Astrocyte (in vitro differentiated cells and primary cell): ENCODE measurements around the gene RIMBP2. TPM values are rescaled to one million over a fixed set of nuclear protein-coding genes. Genes with fewer than 3 reads are reported as not detected.

Experiments used
- DNase-seq: peaks from one replicate; pipeline ENCODE4 v3.0.0-alpha.2; 2010; ENCODE audit warnings: low read depth
- FAIRE-seq: peaks from 2 replicates; lab custom pipeline; 2011; peaks lifted over from hg19 to GRCh38; lab: Jason Lieb, UNC
- H2AFZ ChIP-seq: 2 replicates; pipeline ENCODE4 v1.6.0; 2012; ENCODE audit warnings: low read depth, low read length, inconsistent platforms
- H3K27ac ChIP-seq: 2 replicates; pipeline ENCODE4 v1.5.1; 2011; ENCODE audit warnings: low read depth, low read length, inconsistent platforms
- H3K27me3 ChIP-seq: 2 replicates; pipeline ENCODE4 v1.6.0; 2011; ENCODE audit warnings: low read length, inconsistent platforms; ENCODE audit not compliant: insufficient read depth
- H3K36me3 ChIP-seq: 2 replicates; pipeline ENCODE4 v1.5.1; 2011; ENCODE audit warnings: low read length, inconsistent platforms; ENCODE audit not compliant: insufficient read depth
- H3K4me1 ChIP-seq: 2 replicates; pipeline ENCODE4 v1.5.1; 2011; ENCODE audit warnings: low read length, inconsistent platforms; ENCODE audit not compliant: insufficient read depth
- H3K4me2 ChIP-seq: 2 replicates; pipeline ENCODE4 v1.6.0; 2012; ENCODE audit warnings: low read length, inconsistent platforms
- H3K4me3 ChIP-seq: 2 replicates; pipeline ENCODE4 v1.5.1; 2011; ENCODE audit warnings: low read depth, mild to moderate bottlenecking, low read length, inconsistent platforms; ENCODE audit not compliant: insufficient read depth
- H3K79me2 ChIP-seq: 2 replicates; pipeline ENCODE4 v1.6.0; 2012; ENCODE audit warnings: mild to moderate bottlenecking, low read length, inconsistent platforms; ENCODE audit not compliant: insufficient read depth
- H3K9ac ChIP-seq: 2 replicates; pipeline ENCODE4 v1.6.0; 2012; ENCODE audit warnings: mild to moderate bottlenecking, low read length, inconsistent platforms
- H3K9me3 ChIP-seq: 2 replicates; pipeline ENCODE4 v1.5.1; 2012; ENCODE audit warnings: low read depth, mild to moderate bottlenecking, low read length, inconsistent platforms; ENCODE audit not compliant: insufficient read depth
- H4K20me1 ChIP-seq: 2 replicates; pipeline ENCODE4 v1.6.0; 2012; ENCODE audit warnings: low read length, inconsistent platforms; ENCODE audit not compliant: insufficient read depth
- H3K27ac Mint-ChIP-seq: one replicate; pipeline ENCODE4 v1.8.0; 2021; ENCODE audit warnings: mild to moderate bottlenecking, mixed read lengths; ENCODE audit not compliant: unreplicated experiment
- H3K27me3 Mint-ChIP-seq: one replicate; pipeline ENCODE4 v1.8.0; 2021; ENCODE audit warnings: low read depth, mixed read lengths; ENCODE audit not compliant: unreplicated experiment
- H3K36me3 Mint-ChIP-seq: one replicate; pipeline ENCODE4 v1.8.0; 2021; ENCODE audit warnings: low read depth, mixed read lengths; ENCODE audit not compliant: unreplicated experiment
- H3K4me1 Mint-ChIP-seq: one replicate; pipeline ENCODE4 v1.8.0; 2021; ENCODE audit warnings: low read depth, mixed read lengths; ENCODE audit not compliant: unreplicated experiment
- H3K4me3 Mint-ChIP-seq: one replicate; pipeline ENCODE4 v1.8.0; 2021; ENCODE audit warnings: mild to moderate bottlenecking, moderate library complexity, mixed read lengths; ENCODE audit not compliant: unreplicated experiment
- H3K9me3 Mint-ChIP-seq: one replicate; pipeline ENCODE4 v1.8.0; 2021; ENCODE audit warnings: mild to moderate bottlenecking, mixed read lengths; ENCODE audit not compliant: unreplicated experiment
- EZH2 ChIP-seq: IDR thresholded peaks from 2 replicates; pipeline ENCODE4 v1.6.1; 2012; ENCODE audit warnings: mild to moderate bottlenecking, low read length, inconsistent platforms; ENCODE audit not compliant: insufficient read depth
- total RNA-seq: library from RNA; stranded (reverse); gene quantifications from 2 replicates; pipeline ENCODE4 v1.2.1, GENCODE V29; 2021
- TF ChIP-seq, protein P1 (sequence below): IDR thresholded peaks from 2 replicates; pipeline ENCODE4 v1.5.1; 2011; ENCODE audit warnings: low read depth, mild to moderate bottlenecking, inconsistent platforms, low read length, moderate library complexity; ENCODE audit not compliant: insufficient read depth

RIMBP2 gene
- total RNA-seq, 1 donor from 2014 or later = 2.2 TPM

DNA sequence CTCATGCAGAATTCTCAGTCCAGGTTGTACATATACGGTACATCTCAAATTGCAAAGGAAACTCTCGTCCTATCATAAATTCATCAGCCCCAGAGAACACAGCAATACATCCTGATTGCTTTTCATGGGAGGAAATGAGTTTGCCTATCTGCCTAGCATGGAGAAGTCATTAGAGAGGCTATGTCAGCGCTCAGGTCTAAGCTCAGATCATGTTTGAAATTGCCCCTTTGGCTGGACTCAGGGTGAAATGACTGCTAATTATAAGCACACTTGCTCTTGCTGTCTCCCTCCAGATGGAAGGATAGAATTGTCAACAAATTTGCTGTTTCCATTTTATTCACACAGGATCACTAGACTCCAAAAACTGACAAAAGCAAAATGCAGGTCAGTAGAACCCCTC, 178.4 kb downstream of the RIMBP2 start:
- no peak for TF ChIP-seq EZH2
- TF ChIP-seq, protein P1, sequence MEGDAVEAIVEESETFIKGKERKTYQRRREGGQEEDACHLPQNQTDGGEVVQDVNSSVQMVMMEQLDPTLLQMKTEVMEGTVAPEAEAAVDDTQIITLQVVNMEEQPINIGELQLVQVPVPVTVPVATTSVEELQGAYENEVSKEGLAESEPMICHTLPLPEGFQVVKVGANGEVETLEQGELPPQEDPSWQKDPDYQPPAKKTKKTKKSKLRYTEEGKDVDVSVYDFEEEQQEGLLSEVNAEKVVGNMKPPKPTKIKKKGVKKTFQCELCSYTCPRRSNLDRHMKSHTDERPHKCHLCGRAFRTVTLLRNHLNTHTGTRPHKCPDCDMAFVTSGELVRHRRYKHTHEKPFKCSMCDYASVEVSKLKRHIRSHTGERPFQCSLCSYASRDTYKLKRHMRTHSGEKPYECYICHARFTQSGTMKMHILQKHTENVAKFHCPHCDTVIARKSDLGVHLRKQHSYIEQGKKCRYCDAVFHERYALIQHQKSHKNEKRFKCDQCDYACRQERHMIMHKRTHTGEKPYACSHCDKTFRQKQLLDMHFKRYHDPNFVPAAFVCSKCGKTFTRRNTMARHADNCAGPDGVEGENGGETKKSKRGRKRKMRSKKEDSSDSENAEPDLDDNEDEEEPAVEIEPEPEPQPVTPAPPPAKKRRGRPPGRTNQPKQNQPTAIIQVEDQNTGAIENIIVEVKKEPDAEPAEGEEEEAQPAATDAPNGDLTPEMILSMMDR = no peak
- DNase-seq (no peak), FAIRE-seq (no peak)
- H3K4me1 ChIP-seq = no peaks in the 10 kb centered on the region
- H4K20me1 ChIP-seq = no peaks in the 10 kb centered on the region
- H3K9ac ChIP-seq = no peak overlapping the region
- H3K27ac ChIP-seq = no peak overlapping the region
- Mint-ChIP-seq H3K9me3 (peaks cover 13% of the 10 kb centered on the region), H3K27ac (no peak overlapping the region), H3K27me3 (peaks cover 6% of the 10 kb centered on the region), H3K36me3 (no peaks in the 10 kb centered on the region), H3K4me1 (no peaks in the 10 kb centered on the region), H3K4me3 (no peak overlapping the region)
- H3K4me2 ChIP-seq = no peak overlapping the region
- H3K36me3 ChIP-seq = no peaks in the 10 kb centered on the region
- H3K9me3 ChIP-seq = peaks cover 6% of the 10 kb centered on the region
- H3K4me3 ChIP-seq = no peak overlapping the region
- no peak overlapping the region for H2AFZ ChIP-seq
- no peaks in the 10 kb centered on the region for H3K79me2 ChIP-seq
- no peaks in the 10 kb centered on the region for H3K27me3 ChIP-seq

DNA sequence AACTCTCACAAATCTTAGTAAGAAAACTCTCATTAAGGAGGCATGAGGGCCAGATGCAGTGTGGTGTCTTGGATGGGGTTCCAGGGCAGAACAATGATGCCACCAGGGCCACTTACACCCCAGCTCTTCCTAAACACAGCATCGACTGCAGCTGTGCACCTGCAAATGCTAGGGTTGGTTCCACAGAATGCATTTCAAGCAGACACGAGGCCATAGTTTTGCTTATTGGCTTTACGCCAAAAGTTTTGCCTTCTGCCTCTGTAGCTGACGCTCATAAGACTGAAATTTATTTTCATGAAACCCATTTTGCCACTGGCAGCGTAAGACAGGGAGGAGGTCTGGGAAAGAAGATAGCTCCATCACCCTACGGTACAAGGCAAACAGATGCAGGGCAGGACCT, 179.0 kb downstream of the RIMBP2 start:
- FAIRE-seq = no peak
- no peaks in the 10 kb centered on the region for H3K4me1 Mint-ChIP-seq
- Histone ChIP-seq H3K9me3 (peaks cover 6% of the 10 kb centered on the region), H3K4me2 (no peak overlapping the region), H3K36me3 (no peaks in the 10 kb centered on the region), H3K27me3 (no peaks in the 10 kb centered on the region), H3K27ac (no peak overlapping the region), H3K4me3 (no peak overlapping the region), H3K9ac (no peak overlapping the region), H3K79me2 (no peaks in the 10 kb centered on the region), H4K20me1 (no peaks in the 10 kb centered on the region), H2AFZ (no peak overlapping the region), H3K4me1 (no peaks in the 10 kb centered on the region)
- peaks cover 10% of the 10 kb centered on the region for H3K9me3 Mint-ChIP-seq
- H3K4me3 Mint-ChIP-seq = no peak overlapping the region
- no peak overlapping the region for H3K27ac Mint-ChIP-seq
- no peaks in the 10 kb centered on the region for H3K36me3 Mint-ChIP-seq
- peaks cover 6% of the 10 kb centered on the region for H3K27me3 Mint-ChIP-seq
- TF ChIP-seq, protein P1 = no peak
- TF ChIP-seq EZH2 = no peak
- no peak for DNase-seq

DNA sequence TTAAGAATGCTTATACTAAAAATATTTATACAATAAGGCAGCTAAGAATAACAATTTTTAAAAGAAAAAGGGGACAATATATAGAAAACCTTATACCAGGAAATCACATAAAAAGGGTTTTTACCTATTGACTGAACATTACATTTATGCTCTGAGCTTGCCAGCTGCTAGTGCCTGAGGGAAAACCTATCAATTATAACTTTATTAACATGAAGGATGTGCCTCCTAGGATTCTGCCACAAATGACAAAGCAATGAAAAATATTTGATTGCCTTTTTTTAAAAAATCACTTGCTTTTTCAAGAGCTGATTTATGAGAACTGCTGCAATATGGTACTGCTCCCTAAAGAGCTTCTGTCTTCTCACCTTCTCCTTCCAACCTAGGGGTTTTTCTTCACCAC, 185.7 kb downstream of the RIMBP2 start:
- FAIRE-seq (no peak), DNase-seq (no peak)
- no peak overlapping the region for H3K4me3 ChIP-seq
- no peak overlapping the region for H3K27ac ChIP-seq
- Mint-ChIP-seq H3K9me3 (no peaks in the 10 kb centered on the region), H3K27me3 (peaks cover 2% of the 10 kb centered on the region), H3K27ac (no peak overlapping the region), H3K36me3 (no peaks in the 10 kb centered on the region), H3K4me3 (no peak overlapping the region), H3K4me1 (no peaks in the 10 kb centered on the region)
- H3K79me2 ChIP-seq = no peaks in the 10 kb centered on the region
- H3K36me3 ChIP-seq = no peaks in the 10 kb centered on the region
- H3K27me3 ChIP-seq = no peaks in the 10 kb centered on the region
- H2AFZ ChIP-seq = no peak overlapping the region
- no peak overlapping the region for H3K9ac ChIP-seq
- no peak overlapping the region for H3K4me2 ChIP-seq
- peaks cover 3% of the 10 kb centered on the region for H3K9me3 ChIP-seq
- H3K4me1 ChIP-seq = no peaks in the 10 kb centered on the region
- TF ChIP-seq, protein P1 = no peak
- TF ChIP-seq EZH2 = no peak
- H4K20me1 ChIP-seq = no peaks in the 10 kb centered on the region
